ENCODE measurements around the gene ANK3. TPM values are rescaled to one million over a fixed set of nuclear protein-coding genes. Genes with fewer than 3 reads are reported as not detected.

ANK3 gene
- total RNA-seq, 1 donor from 2014 or later: 65.3 TPM

DNA sequence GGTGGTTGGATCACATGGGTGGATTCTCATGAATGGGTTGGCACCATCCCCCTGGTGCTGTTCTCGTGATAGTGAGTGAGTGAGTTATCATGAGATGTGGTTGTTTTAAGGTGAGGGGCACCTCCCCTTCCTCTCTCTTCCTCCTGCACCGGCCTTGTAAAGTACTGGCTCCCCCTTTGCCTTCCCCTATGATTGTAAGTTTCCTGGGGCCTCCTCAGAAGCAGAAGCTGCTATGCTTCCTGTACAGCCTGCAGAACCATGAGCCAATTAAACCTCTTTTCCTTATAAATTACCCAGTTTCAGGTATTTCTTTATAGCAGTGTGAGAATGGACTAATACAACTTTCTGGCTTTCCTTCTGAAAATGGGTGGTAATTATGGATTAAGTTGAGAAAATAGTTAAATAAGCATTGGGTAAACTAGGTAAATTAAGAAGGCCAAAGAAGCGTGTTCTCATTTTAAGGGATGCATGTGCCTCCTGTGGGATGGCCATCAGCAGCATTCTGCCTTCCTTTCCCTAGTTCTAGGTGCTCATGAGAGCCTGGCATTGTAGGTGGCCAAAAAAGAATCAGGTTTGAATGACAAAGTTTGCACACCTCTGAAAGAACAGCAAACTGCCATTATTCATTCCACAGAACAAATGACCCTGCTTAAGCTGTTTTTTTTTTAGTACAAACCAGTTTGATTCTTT, 242.0 kb downstream of the ANK3 start:
- H3K9me3 ChIP-seq: no peaks in the 10 kb centered on the region
- H3K4me3 ChIP-seq: no peak overlapping the region
- H3K27me3 ChIP-seq: no peaks in the 10 kb centered on the region
- TF ChIP-seq POLR2A (IDR thresholded peaks at IDR 0.05) (no peak), POLR2AphosphoS5 (IDR thresholded peaks at IDR 0.05; ENCODE audit: insufficient read depth in 1 of 2, low read depth in 1 of 2) (no peak), CTCF (IDR thresholded peaks at IDR 0.05) (no peak)
- intact Hi-C loops (cut with DNase I): no loop called here
- DNase-seq (ENCODE audit: extremely low spot score in 2 of 2): no peak
- H3K27ac ChIP-seq: no peak overlapping the region
- H3K36me3 ChIP-seq: no peaks in the 10 kb centered on the region
- peaks cover 16% of the 10 kb centered on the region for H3K4me1 ChIP-seq

DNA sequence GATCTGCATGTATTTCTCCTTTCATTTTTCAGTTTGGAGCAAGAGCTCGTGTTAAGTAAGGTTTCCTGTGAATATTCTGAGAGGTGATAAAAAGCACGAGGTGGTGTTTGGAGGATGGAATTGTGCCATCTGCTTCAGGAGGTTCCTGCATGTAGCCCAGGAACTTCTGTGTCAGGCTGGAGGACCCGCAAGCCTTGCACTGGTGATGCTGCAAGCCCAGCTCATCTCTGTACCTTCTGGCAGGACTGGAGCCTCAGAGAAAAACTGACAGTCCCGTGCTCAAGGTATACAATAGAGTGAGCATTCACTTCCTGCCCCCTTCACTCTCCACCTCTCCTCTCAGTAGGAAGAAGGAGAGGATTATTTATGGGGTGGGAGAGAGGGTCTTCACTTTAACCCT, 242.7 kb downstream of the ANK3 start:
- no peaks in the 10 kb centered on the region for H3K27me3 ChIP-seq
- no peak overlapping the region for H3K4me3 ChIP-seq
- TF ChIP-seq CTCF (IDR thresholded peaks at IDR 0.05) (no peak), POLR2A (IDR thresholded peaks at IDR 0.05) (no peak), POLR2AphosphoS5 (IDR thresholded peaks at IDR 0.05; ENCODE audit: insufficient read depth in 1 of 2, low read depth in 1 of 2) (no peak)
- peaks cover 18% of the 10 kb centered on the region for H3K4me1 ChIP-seq
- no peak overlapping the region for H3K27ac ChIP-seq
- DNase-seq (ENCODE audit: extremely low spot score in 2 of 2): no peak
- no peaks in the 10 kb centered on the region for H3K9me3 ChIP-seq
- intact Hi-C loops (cut with DNase I): no loop called here
- H3K36me3 ChIP-seq: no peaks in the 10 kb centered on the region

GRCh38 chr10:60144099-60144498, 245.6 kb downstream of the ANK3 start:
- Histone ChIP-seq H3K27me3 (no peaks in the 10 kb centered on the region), H3K4me1 (peaks cover 31% of the 10 kb centered on the region), H3K4me3 (no peak overlapping the region), H3K9me3 (no peaks in the 10 kb centered on the region), H3K27ac (no peak overlapping the region), H3K36me3 (no peaks in the 10 kb centered on the region)
- TF ChIP-seq CTCF (IDR thresholded peaks at IDR 0.05) (no peak), POLR2A (IDR thresholded peaks at IDR 0.05) (no peak), POLR2AphosphoS5 (IDR thresholded peaks at IDR 0.05; ENCODE audit: insufficient read depth in 1 of 2, low read depth in 1 of 2) (no peak)
- DNase-seq (ENCODE audit: extremely low spot score in 2 of 2): no peak
- intact Hi-C loops (cut with DNase I): no loop called here

GRCh38 chr10:60142736-60143135, 246.9 kb downstream of the ANK3 start:
- Histone ChIP-seq H3K4me3 (no peak overlapping the region), H3K27me3 (no peaks in the 10 kb centered on the region), H3K36me3 (no peaks in the 10 kb centered on the region), H3K9me3 (no peaks in the 10 kb centered on the region), H3K4me1 (peaks cover 24% of the 10 kb centered on the region), H3K27ac (no peak overlapping the region)
- DNase-seq (ENCODE audit: extremely low spot score in 2 of 2): no peak
- intact Hi-C loops (cut with DNase I): no loop called here
- no peak for TF ChIP-seq POLR2AphosphoS5 (IDR thresholded peaks at IDR 0.05; ENCODE audit: insufficient read depth in 1 of 2, low read depth in 1 of 2)
- TF ChIP-seq POLR2A (IDR thresholded peaks at IDR 0.05): no peak

GRCh38 chr10:60141896-60142559, 247.6 kb downstream of the ANK3 start:
- intact Hi-C loops (cut with DNase I): no loop called here
- H3K4me1 ChIP-seq: peaks cover 24% of the 10 kb centered on the region
- no peaks in the 10 kb centered on the region for H3K27me3 ChIP-seq
- H3K27ac ChIP-seq: peak overlapping the region; percentile 8
- no peak overlapping the region for H3K4me3 ChIP-seq
- no peaks in the 10 kb centered on the region for H3K9me3 ChIP-seq
- no peak for DNase-seq (ENCODE audit: extremely low spot score in 2 of 2)
- no peaks in the 10 kb centered on the region for H3K36me3 ChIP-seq
- TF ChIP-seq POLR2A (IDR thresholded peaks at IDR 0.05): no peak

Measured in vagina (tissue), 2 donors.